ENCODE measurements around the gene PPP1R36.
"Not testable (repeated sequence)": the region's sequence is repeated elsewhere in the genome, so short reads cannot be mapped to it uniquely, and the experiment has no call there.

The PPP1R36 gene

DNA sequence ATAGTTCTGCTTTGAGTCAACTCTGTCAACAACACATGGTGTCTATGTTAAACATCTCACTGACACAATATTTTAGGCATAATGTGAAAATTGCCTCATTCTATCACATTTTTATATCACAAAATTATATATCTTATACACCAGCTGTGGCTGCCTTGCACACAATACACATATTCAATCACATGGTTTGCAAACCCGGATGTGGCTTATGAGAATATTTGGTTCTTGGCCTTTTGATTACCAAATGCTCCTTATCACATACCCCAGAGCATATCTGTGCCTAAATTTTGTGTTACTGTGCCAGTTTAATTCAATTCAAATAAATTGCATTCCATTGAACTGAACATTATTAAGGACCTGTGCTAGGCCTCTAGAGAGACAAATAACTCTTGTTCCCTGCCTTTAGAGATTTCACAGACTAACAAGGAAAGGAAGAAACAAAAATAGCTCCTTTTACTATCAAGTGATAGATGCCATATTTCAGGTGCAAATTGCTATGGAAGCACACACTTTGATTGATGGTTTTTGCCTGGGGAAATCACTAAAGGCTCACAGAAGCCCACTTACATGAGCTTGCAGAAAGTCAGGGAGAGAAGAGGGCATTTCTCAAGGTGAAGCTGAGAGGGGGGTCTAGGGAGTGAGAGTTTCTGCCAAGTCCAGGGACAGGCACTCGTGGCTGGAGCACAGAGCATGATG is 63.4 kb downstream of the PPP1R36 start:
- no peak for DNase-seq (ENCODE audit: low spot score)

DNA sequence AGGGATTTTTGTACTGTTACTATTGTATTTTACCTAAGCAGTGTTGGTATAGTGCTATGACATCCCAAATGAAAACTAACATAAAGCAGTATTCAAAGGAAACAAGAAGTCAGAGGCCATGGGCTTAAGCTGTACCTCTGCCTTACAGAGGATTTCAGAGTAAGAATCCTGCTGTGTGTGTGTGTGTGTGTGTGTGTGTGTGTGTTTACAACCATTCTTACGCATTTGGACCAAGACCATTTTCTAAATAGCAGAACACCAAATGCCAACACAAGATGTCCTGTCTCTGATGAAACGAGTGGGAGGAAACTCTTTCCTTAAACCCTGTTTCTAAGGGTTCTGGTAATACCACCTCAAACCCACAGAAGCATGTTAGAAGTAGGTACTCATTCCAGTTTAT is 64.4 kb downstream of the PPP1R36 start:
- no peak for DNase-seq (ENCODE audit: low spot score)

DNA sequence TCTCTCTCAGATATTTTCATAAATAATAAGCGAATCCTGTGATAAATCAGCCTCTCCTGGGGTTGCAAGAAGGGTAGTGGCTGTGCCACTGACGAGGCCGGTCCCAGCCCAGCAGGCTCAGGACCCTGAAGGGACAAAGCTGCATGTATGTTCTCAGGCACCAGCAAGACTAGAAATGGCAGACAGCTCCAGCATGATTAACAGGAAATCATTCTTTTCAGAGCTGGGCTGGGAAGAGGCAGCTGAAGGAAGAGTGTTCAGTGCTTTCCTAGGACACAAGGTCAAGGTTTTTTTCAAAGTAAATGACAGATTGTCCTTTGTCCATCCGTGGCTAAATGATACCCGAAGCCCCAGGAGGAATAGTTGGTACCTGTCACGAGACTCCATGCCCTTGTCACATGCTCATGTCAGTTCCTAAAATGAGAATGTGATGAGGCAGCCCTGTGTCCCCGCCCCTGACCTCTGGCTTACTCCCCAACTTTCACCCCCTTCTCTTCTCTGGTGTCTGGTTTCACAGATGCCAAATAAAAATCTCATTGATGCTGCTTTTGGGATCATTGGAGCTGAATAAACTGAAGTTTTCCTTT is 65.1 kb downstream of the PPP1R36 start:
- DNase-seq (ENCODE audit: low spot score): no peak

DNA sequence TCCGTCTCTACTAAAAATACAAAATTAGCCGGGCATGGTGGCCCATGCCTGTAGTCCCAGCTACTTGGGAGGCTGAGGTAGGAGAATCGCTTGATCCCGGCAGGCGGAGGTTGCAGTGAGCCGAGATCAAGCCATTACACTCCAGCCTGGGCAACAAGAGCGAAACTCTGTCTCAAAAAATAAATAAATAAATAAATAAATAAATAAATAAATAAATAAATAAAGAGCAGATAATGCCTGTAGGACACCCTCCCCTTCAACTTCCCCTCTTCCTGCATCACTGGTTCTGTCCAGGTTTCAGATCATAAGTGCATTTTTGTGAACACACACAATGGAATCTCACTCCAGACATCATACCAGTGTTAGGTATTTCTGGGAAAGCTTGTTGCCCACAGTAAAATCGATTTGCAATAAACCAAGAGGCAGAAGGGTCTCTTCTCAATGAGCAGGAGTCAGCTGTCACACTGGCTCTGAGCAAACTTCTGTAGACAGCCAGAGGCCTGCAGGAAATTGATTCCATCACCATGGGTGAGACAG is 68.2 kb downstream of the PPP1R36 start:
- not testable (repeated sequence) for DNase-seq (ENCODE audit: low spot score)

DNA sequence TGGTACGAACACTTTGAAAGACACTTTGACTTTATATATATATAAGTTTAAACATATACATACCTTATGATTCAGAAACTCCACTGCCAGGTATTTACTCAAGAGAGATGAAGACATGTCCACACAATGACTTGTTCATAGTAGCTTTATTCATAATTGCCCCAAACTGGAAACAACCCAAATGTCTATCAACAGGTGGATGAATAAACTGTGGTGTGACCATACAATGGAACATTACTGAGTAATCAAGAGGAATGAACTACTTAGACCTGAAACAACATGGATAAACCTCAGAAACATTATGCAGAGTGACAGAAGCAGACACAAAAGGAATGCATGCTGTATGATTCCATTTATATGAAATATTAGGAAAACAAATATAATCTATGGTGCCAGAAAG is 71.1 kb downstream of the PPP1R36 start:
- DNase-seq (ENCODE audit: low spot score): no peak

DNA sequence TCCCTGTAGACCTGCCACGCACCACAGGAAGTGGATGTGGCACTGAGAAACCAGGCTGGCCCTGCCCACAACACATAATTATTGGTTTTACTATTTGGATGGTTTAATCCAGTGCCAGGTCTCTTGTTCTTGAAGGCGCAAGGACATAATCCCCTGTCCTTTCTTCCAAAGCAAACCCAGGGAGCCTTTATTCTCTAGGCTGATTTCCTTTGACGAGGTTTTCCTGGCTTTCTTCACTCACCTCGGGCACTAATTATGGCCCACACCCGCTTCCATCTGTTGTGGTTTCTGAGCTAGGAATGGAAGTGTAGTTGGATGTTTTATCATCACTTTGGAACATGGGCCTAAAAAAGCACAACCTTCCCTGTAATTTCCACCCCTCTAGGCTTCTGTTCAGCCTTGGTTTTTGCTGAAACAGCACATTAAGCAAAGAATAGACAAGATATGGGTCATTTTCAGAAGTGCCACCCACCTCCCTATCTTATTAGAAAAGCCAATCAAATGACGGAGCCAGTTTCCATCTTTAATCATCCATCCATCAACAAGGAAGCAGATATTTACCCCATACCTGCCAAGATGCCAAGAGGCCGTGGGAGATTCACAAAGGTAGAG is 73.9 kb downstream of the PPP1R36 start:
- DNase-seq (ENCODE audit: low spot score): no peak

DNA sequence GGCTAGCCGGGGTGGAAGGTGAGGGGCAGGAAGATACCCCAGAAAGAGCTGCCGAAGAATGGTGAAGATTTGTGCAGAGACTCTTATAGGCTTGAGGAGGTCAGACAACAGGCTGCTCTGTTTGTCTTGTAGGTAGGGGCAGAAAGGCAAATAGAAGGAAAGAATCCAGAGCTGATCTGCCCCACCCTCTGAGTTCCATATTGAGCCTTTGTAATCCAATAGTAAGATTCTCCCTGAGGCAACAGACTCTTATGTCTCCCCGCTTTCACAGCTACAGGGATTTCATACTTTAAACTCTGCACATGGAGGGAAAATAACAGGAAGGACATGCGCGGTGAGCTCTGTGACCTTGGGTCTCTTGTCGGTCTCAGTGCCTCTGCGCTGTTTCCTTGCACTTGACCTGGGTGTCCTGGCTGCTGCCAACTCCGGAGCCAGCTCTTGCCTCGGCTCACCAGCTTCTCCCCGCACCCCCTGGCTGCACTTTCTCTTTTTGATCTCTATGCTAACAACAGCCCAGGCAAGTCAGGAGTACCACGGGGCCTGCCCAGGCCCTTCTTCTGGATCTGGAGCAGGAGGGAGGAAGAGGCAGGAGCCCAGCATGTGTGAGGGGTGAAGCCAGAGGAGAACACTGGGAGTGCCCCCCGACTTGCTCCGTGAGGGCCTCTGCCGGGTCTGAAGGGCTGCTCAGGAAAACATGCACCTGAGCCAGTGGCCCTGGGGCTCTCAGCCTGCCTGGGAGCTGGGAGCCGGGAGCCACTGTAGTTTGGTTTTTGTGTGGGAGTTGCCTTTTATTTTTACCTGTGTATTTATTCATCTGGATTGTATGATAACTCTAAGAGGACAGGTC is 75.8 kb downstream of the PPP1R36 start:
- no peak for DNase-seq (ENCODE audit: low spot score)

DNA sequence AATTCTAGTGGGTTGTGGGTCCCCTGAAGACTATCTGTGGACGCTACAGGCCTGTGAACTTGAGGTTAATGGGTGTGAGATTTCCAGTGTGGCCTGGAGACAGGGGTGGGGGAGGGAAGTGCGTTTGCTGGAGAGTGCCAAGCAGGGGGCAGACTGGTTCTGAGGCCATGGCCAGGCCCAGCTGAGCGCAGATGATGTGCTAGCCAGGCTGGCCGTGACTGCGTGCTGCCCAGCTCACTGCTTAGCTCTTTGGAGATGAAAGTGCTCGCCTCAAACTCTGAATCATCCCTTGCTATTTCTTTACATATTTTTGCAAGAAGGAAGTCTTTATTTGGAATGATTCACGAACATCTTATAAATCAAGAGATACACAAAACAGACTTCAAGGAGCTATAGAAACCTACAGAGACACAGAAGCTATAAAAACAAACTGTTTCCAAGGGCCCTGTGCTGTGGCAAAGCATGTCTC is 79.2 kb downstream of the PPP1R36 start:
- no peak for DNase-seq (ENCODE audit: low spot score)

DNA sequence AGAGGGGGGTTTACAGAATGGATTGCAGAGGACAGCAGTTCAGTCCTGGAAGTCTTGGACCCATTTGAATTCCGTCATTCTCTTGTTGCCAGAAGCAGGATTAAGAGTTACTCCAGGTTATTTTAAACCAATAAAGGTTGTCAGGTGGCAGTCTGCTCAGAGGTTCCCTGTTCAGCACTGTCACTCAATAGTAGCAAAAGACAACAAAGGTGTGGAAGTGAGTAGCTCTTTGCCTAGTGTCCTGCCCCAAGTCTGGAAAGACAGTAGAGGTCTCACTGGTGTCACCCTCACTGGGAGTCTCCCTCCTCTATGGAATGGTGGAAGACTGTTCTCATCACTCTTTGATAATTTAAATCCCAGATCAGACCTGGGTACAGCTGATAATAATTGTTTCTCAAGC is 81.0 kb downstream of the PPP1R36 start:
- DNase-seq (ENCODE audit: low spot score): no peak

DNA sequence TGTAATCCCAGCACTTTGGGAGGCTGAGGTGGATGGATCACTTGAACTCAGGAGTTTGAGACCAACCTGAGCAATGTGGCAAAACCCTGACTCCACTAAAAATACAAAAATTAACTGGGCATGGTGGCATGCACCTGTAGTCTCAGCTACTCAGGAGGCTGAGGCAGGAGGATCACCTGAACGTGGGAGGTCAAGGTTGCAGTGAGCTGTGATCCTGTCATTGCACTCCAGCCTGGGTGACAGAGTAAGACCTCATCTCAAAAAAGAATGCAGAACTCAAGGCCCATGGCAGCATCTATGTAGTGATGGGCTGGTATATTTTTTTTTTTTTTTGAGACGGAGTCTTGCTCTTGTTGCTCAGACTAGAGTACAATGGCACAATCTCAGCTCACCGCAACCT is 81.5 kb downstream of the PPP1R36 start:
- not testable (repeated sequence) for DNase-seq (ENCODE audit: low spot score)

DNA sequence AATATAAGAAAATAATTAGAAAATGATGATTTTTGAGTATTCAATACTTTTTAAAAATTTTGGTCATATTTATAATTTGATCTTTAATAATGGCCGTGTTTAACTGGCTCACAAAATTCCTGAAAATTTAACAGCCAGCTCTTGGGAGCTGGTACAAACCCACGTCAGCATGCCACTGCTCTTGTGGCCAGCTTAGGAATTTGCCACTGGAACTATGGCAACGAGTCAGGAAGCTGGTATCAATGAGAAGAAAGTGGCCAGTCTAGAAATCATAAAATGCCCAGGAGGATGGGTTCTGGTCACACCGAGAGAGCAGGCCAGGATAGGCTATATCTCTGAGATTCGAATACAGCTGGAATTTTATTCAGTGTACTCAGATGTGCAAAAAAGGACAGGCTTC is 82.3 kb downstream of the PPP1R36 start:
- no peak for DNase-seq (ENCODE audit: low spot score)

DNA sequence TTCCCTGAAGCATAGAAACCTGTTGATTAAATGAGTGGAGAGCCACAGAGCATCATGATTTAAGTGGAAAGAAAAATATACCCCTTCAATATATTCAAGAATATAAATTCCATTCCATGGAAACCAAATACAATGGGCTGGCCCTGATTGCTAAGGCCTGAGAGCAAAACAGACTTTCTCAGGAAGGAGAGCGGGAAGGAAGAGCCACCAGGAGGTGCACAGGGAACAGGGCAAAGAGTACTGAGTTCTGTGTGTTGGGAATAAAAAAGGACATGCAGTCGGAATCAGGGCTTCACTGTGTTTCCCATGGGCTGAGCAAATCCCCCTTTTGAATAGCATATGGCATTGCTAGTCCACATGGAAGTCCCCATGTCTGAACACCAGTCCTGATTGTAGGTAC is 84.8 kb downstream of the PPP1R36 start:
- DNase-seq (ENCODE audit: low spot score): no peak

DNA sequence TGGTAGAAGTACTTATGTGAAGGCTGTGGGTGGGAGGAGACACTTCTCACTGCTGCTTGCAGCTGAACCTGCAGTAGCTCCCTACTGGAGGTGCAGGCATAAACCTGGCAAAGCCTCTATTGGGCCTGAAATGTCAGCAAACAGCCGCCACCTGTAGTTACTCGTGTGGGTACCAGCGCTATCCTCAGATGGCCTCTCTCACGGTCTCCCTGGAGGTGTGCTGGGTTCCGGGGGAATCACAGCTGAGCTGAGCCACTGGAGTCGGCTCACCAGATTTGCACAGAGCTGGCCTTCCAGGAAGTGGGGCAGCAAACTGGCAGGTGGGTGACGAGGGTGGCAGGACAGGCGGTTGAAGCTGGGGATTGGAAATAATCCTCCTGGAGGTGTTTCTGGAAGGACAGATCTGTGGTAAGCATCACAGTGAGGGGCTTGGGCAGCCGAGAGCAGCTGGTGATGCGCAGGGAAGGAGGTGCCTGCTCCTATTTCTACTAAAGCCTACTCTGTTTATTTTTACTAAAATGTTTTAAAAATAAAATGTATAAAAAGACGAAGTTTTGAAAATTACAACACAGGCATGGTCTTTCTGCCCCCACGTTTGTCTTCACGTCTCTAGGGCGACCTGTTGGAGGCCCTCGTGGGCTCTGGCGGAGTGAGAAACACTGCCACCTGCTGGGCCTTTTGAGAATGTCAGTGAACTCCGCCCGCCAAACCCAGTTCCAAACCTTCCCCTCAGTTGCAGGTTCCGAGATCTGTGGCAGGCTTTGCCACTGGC is 86.6 kb downstream of the PPP1R36 start:
- DNase-seq (ENCODE audit: low spot score): peak; percentile 53

DNA sequence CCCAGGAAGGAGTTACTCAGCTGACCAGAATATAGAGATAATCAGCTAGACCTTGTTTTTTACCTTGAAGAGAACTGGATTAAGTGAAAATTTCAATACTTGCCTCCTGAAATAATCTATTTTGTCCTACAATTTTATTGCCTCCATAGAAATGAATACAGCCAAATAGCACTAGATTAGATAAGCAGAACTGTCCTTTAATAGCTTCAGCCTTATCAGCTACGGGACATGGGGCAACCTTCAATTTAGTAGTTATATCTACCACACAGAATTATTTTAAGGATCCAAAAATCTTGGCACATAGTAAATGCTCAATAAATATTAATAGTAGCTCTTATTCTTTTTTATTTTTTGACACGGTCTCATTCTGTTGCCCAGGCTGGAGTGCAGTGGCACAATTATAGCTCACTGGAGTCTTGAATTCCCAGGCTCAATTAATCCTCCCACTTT is 87.2 kb downstream of the PPP1R36 start:
- no peak for DNase-seq (ENCODE audit: low spot score)

DNA sequence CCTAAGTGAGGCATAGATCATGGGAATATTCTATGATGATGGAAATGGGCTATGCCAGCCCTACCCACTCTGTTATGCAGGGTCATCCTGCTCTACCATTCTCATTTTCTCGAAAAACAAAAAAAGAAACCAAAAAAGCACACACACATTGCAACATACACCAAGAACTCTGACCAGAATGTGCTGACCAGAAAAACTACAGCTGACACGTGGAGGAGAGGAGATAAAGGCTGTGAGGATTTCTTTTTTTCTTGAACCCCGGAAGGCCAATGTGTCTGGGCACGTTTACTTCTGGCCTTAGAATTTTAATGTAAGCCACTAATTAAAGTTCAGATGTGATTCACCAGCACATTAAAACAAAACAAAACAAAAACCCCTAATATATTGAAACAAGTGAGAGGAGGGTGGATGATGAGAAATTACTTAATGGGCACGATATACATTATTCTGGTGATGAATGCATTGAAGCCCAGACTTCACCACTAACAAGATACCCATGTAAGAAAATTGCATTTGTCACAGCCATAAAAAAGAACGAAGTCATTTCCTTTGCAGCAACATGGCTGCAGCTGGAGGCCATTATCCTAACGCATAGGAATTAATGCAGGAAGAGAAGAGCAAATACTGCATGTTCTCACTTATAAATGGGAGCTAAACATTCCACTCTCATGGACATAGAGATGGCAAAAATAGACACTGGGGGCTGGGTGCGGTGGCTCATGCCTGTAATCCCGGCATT is 88.1 kb downstream of the PPP1R36 start:
- DNase-seq (ENCODE audit: low spot score): no peak

DNA sequence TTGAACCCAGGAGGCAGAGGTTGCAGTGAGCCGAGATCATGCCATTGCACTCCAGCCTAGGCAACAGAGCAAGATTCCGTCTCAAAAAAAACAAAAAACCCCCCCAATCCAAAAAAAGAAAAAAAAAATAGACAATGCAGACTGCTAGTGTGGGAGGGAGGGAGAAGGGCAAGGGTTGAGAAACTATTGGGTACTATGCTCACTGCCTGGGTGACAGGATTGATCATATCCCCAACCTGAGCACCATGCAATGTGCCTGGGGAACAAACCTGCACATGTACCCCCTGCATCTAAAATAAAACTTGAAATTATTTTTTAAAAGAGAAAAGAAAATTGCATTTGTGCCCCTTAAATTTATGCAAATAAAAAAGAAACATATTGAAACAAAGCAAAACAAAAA is 88.9 kb downstream of the PPP1R36 start:
- no peak for DNase-seq (ENCODE audit: low spot score)

All from HuH-7 (cell line).